Measurements from ENCODE around the gene TULP4. TPM values are rescaled to one million over a fixed set of nuclear protein-coding genes. Genes with fewer than 3 reads are reported as not detected.

Gene TULP4
- total RNA-seq, 1 experiment from 2014 or later: 64.6 TPM

DNA sequence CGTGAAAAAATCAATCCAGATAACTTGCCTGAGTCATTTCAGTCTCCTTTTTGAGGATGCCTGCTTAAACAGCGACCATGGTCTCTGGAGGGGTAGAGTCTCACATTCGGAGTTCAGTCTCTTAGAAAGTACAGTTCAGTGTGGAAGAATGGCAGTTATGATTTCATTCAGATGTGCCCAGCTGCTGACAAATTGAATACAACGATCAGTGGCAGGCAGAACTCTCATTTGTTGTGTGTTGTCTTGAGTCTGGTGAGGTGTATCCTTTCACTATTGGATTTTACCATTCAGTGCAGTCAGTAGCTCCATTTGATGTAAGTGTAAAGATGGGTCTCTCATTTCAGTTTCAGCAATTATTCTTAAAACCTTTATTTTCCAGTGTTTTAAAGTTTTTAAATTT, 639 bp upstream of the TULP4 start:
- no peak overlapping the region for H3K27ac Mint-ChIP-seq

More for the DNA sequence above, 639 bp upstream of the TULP4 start:
- no peak overlapping the region for H3K56ac ChIP-seq (ENCODE audit: insufficient read length, low read depth, low read length)
- Mint-ChIP-seq H3K4me3 (no peak overlapping the region), H3K9me3 (peaks cover 21 to 23% of the 10 kb centered on the region in 2 experiments), H3K27me3 (ENCODE audit: low read depth) (no peaks in the 10 kb centered on the region), H3K36me3 (ENCODE audit: insufficient read depth in 1 of 3, low read depth in 3 of 3) (peaks cover 52 to 72% (median 69%) of the 10 kb centered on the region in 3 experiments), H3K4me1 (peaks cover 26 to 30% of the 10 kb centered on the region in 2 experiments)
- no peak for DNase-seq
- H3K27me3 ChIP-seq (ENCODE audit: insufficient read depth, low read length): no peaks in the 10 kb centered on the region
- no peak overlapping the region for H3K9ac ChIP-seq (ENCODE audit: extremely low read depth, insufficient read length, low read length)
- no peak overlapping the region for H3K14ac ChIP-seq (ENCODE audit: insufficient read depth, low read length)
- H4K5ac ChIP-seq (ENCODE audit: insufficient read length, low read depth, low read length): no peak overlapping the region
- no peak overlapping the region for H2BK120ac ChIP-seq (ENCODE audit: low read depth, low read length, poor library complexity, severe bottlenecking)
- H3K23ac ChIP-seq (ENCODE audit: insufficient read length, low read depth, low read length): no peak overlapping the region
- H2BK5ac ChIP-seq (ENCODE audit: insufficient read length, low read length): no peak overlapping the region
- no peak overlapping the region for H3T11ph ChIP-seq (ENCODE audit: low read length)
- H2BK20ac ChIP-seq (ENCODE audit: low read depth, low read length, poor library complexity, severe bottlenecking): no peak overlapping the region
- peaks cover 2% of the 10 kb centered on the region for H3K79me2 ChIP-seq (ENCODE audit: insufficient read depth, low read length)
- no peak overlapping the region for H4K8ac ChIP-seq (replicated peaks; ENCODE audit: insufficient read length, low read depth, low read length)
- no peak overlapping the region for H2AK5ac ChIP-seq (ENCODE audit: insufficient read length, low read length)
- H3K79me1 ChIP-seq (ENCODE audit: insufficient read depth, low read depth, low read length, poor library complexity, severe bottlenecking): peaks cover 2% of the 10 kb centered on the region
- H2BK15ac ChIP-seq (ENCODE audit: low read depth, low read length): no peak overlapping the region; the same call in 1 of the 2 replicates
- WGBS (ENCODE audit: extremely low coverage, insufficient read length, low lambda C conversion rate): no CpG with 5 or more reads among the region's 4 CpGs
- TF ChIP-seq, protein P1, sequence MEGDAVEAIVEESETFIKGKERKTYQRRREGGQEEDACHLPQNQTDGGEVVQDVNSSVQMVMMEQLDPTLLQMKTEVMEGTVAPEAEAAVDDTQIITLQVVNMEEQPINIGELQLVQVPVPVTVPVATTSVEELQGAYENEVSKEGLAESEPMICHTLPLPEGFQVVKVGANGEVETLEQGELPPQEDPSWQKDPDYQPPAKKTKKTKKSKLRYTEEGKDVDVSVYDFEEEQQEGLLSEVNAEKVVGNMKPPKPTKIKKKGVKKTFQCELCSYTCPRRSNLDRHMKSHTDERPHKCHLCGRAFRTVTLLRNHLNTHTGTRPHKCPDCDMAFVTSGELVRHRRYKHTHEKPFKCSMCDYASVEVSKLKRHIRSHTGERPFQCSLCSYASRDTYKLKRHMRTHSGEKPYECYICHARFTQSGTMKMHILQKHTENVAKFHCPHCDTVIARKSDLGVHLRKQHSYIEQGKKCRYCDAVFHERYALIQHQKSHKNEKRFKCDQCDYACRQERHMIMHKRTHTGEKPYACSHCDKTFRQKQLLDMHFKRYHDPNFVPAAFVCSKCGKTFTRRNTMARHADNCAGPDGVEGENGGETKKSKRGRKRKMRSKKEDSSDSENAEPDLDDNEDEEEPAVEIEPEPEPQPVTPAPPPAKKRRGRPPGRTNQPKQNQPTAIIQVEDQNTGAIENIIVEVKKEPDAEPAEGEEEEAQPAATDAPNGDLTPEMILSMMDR (conservative IDR thresholded peaks at IDR 0.05): no peak
- no peaks in the 10 kb centered on the region for H3K4me1 ChIP-seq (ENCODE audit: insufficient read depth, low read length)
- no peak overlapping the region for H3K4ac ChIP-seq (ENCODE audit: low read depth, low read length)
- H4K20me1 ChIP-seq (ENCODE audit: control insufficient read depth, insufficient read depth, insufficient read length): no peaks in the 10 kb centered on the region
- no peak overlapping the region for H2BK12ac ChIP-seq (ENCODE audit: insufficient read length, low read depth, low read length)
- H3K9me3 ChIP-seq (ENCODE audit: control insufficient read depth, low read depth, low read length): no peaks in the 10 kb centered on the region
- no peaks in the 10 kb centered on the region for H3K23me2 ChIP-seq (ENCODE audit: insufficient read length, low read depth, low read length, poor library complexity, severe bottlenecking)
- no peak overlapping the region for H2AFZ ChIP-seq (ENCODE audit: low read length)
- H3K4me2 ChIP-seq (ENCODE audit: insufficient read depth, insufficient read length, low read length): no peak overlapping the region
- H3K18ac ChIP-seq (ENCODE audit: insufficient read length, low read depth, low read length): no peak overlapping the region
- H3K27ac ChIP-seq (ENCODE audit: insufficient read length, low read depth, low read length): no peak overlapping the region
- H4K91ac ChIP-seq (ENCODE audit: insufficient read length, low read depth, low read length): no peak overlapping the region

Data from H9 (cell line).